Measurements from ENCODE around the gene AP3B1. TPM values are rescaled to one million over a fixed set of nuclear protein-coding genes. Genes with fewer than 3 reads are reported as not detected.

The AP3B1 gene
- total and polyA plus RNA-seq, 2 experiments from 2014 or later, result 32.1 to 46.3 TPM

- H3K9me2 ChIP-seq (ENCODE audit: insufficient read depth), result no peaks in the 10 kb centered on the region; the same call in 1 of the 2 replicates
- no peaks in the 10 kb centered on the region; the same call in 1 of the 2 replicates for H3K4me1 ChIP-seq (ENCODE audit: insufficient read depth)
- TF ChIP-seq NANOG (IDR thresholded peaks at IDR 0.05; ENCODE audit: borderline replicate concordance), result no peak
- no peak for TF ChIP-seq JUNB (IDR thresholded peaks at IDR 0.05; ENCODE audit: unreplicated experiment)
- TF ChIP-seq EZH2 (IDR thresholded peaks at IDR 0.05; ENCODE audit: low read depth, unreplicated experiment), result no peak
- TF ChIP-seq CREB1 (CRISPR knock-in tag; IDR thresholded peaks at IDR 0.05; ENCODE audit: low read depth), result no peak
- no peak for TF ChIP-seq STAT1 (IDR thresholded peaks at IDR 0.05; ENCODE audit: unreplicated experiment)
- no peak for TF ChIP-seq EZH2phosphoT487 (IDR thresholded peaks at IDR 0.05; ENCODE audit: unreplicated experiment)
- Mint-ChIP-seq H3K36me3 (ENCODE audit: low read depth) (peaks cover 25% of the 10 kb centered on the region), H3K4me1 (peaks cover 7% of the 10 kb centered on the region), H3K4me3 (no peak overlapping the region), H3K9me3 (peaks cover 21% of the 10 kb centered on the region), H3K27me3 (ENCODE audit: insufficient read depth, low read depth, poor library complexity) (no peaks in the 10 kb centered on the region), H3K27ac (no peak overlapping the region)
- no peaks in the 10 kb centered on the region; the same call in 1 of the 2 replicates for H3K79me2 ChIP-seq (replicated peaks; ENCODE audit: insufficient read depth)
- no peak overlapping the region for H3K4me3 ChIP-seq
- DNase-seq (ENCODE audit: low spot score) (no peak), ATAC-seq (no peak)
- no peaks in the 10 kb centered on the region for H3F3A ChIP-seq (replicated peaks; ENCODE audit: low read depth)
- no peak overlapping the region for H2AFZ ChIP-seq
- H3K27me3 ChIP-seq (ENCODE audit: insufficient read depth), result no peaks in the 10 kb centered on the region
- H3K4me2 ChIP-seq, result no peak overlapping the region
- no peak overlapping the region for H3K27ac ChIP-seq (ENCODE audit: low read depth)
- H3K36me3 ChIP-seq (ENCODE audit: insufficient read depth), result no peaks in the 10 kb centered on the region
- H4K20me1 ChIP-seq (replicated peaks; ENCODE audit: insufficient read depth), result no peaks in the 10 kb centered on the region
Observed at GRCh38 chr5:78063495-78063894, 231.0 kb downstream of the AP3B1 start.

GRCh38 chr5:78062645-78063044 is 231.9 kb downstream of the AP3B1 start:
- Histone ChIP-seq H3K36me3 (ENCODE audit: insufficient read depth) (no peaks in the 10 kb centered on the region), H3K79me2 (replicated peaks; ENCODE audit: insufficient read depth) (no peaks in the 10 kb centered on the region; the same call in 1 of the 2 replicates), H4K20me1 (replicated peaks; ENCODE audit: insufficient read depth) (no peaks in the 10 kb centered on the region), H3K9me2 (ENCODE audit: insufficient read depth) (no peaks in the 10 kb centered on the region; the same call in 1 of the 2 replicates), H3F3A (replicated peaks; ENCODE audit: low read depth) (no peaks in the 10 kb centered on the region), H3K27ac (ENCODE audit: low read depth) (no peak overlapping the region), H3K27me3 (ENCODE audit: insufficient read depth) (no peaks in the 10 kb centered on the region), H2AFZ (no peak overlapping the region), H3K4me2 (no peak overlapping the region), H3K4me3 (no peak overlapping the region), H3K4me1 (ENCODE audit: insufficient read depth) (no peaks in the 10 kb centered on the region; the same call in 1 of the 2 replicates)
- Mint-ChIP-seq H3K9me3 (peaks cover 15% of the 10 kb centered on the region), H3K4me3 (no peak overlapping the region), H3K36me3 (ENCODE audit: low read depth) (peaks cover 19% of the 10 kb centered on the region), H3K27ac (no peak overlapping the region), H3K27me3 (ENCODE audit: insufficient read depth, low read depth, poor library complexity) (no peaks in the 10 kb centered on the region), H3K4me1 (peaks cover 7% of the 10 kb centered on the region)
- ATAC-seq, result no peak
- no peak for DNase-seq (ENCODE audit: low spot score)
- TF ChIP-seq EZH2 (IDR thresholded peaks at IDR 0.05; ENCODE audit: low read depth, unreplicated experiment) (no peak), CTCF (conservative IDR thresholded peaks at IDR 0.05; ENCODE audit: low read depth in 2 of 2) (no peak), ETS1 (IDR thresholded peaks at IDR 0.05) (no peak), CREB1 (CRISPR knock-in tag; IDR thresholded peaks at IDR 0.05; ENCODE audit: low read depth) (no peak), POLR2AphosphoS5 (IDR thresholded peaks at IDR 0.05; ENCODE audit: low read depth) (no peak), JUNB (IDR thresholded peaks at IDR 0.05; ENCODE audit: unreplicated experiment) (no peak), ZNF462 (CRISPR knock-in tag; IDR thresholded peaks at IDR 0.05) (no peak), ZNF114 (CRISPR knock-in tag; IDR thresholded peaks at IDR 0.05) (no peak), ZNF331 (CRISPR knock-in tag; IDR thresholded peaks at IDR 0.05; ENCODE audit: low read depth) (no peak)

All from GM23338 (cell line).